IMR-90 (cell line): ENCODE results near the gene POFUT1. TPM values are rescaled to one million over a fixed set of nuclear protein-coding genes. Genes with fewer than 3 reads are reported as not detected.

Source experiments
- ATAC-seq: fragments of 200-7000 bp; cut with Tn5 transposase; 2 replicates; pipeline ENCODE4 v1.9.1; 2020; ENCODE audit warnings: low read depth, mild to moderate bottlenecking, moderate library complexity
- BruUV-seq: library from RNA; stranded (reverse); fragments of 400-500 nt; replicated peaks from 2 replicates; lab custom pipeline; 2021; lab: Mats Ljungman, UMichigan
- CTCF ChIA-PET: fragments of 300-600 bp; formaldehyde crosslinking; extraction: SDS; loops from one replicate; lab custom pipeline; 2021; ENCODE audit warnings: antibody characterized with exemption; lab: Yijun Ruan, JAX
- POLR2A ChIA-PET: fragments of 300-600 bp; sonication (Branson Sonifier 250); formaldehyde crosslinking; loops from one replicate; lab custom pipeline; 2022; ENCODE audit warnings: antibody characterized with exemption; ENCODE audit not compliant: unreplicated experiment; lab: Charles Lee
- DNase-seq: peaks from one replicate; pipeline ENCODE4 v3.0.0; 2013
- H2AFZ ChIP-seq: replicated peaks from 2 replicates; pipeline ENCODE3; 2013; ENCODE audit warnings: low read length, mild to moderate bottlenecking; ENCODE audit not compliant: poor library complexity
- H2AK5ac ChIP-seq: 2 replicates; pipeline ENCODE4 v1.6.1; 2013; ENCODE audit warnings: low read depth, low read length, inconsistent platforms
- H2AK9ac ChIP-seq: replicated peaks from 2 replicates; pipeline ENCODE3; 2013; ENCODE audit warnings: mild to moderate bottlenecking, low read depth, low read length, moderate library complexity; ENCODE audit not compliant: poor library complexity
- H2BK120ac ChIP-seq: 2 replicates; pipeline ENCODE4 v1.6.1; 2013; ENCODE audit warnings: low read depth, low read length, inconsistent platforms
- H2BK15ac ChIP-seq: 3 replicates; pipeline ENCODE4 v1.6.1; 2013; ENCODE audit warnings: low read depth, low read length, inconsistent platforms
- H2BK20ac ChIP-seq: 2 replicates; pipeline ENCODE4 v1.6.1; 2013; ENCODE audit warnings: low read depth, mild to moderate bottlenecking, inconsistent platforms, low read length, moderate library complexity
- H2BK5ac ChIP-seq: 2 replicates; pipeline ENCODE4 v1.6.1; 2013; ENCODE audit warnings: mild to moderate bottlenecking, low read depth, low read length, inconsistent platforms; ENCODE audit not compliant: poor library complexity, severe bottlenecking
- H3K14ac ChIP-seq: replicated peaks from 2 replicates; pipeline ENCODE4 v1.6.1; 2013; ENCODE audit warnings: low read depth, low read length, inconsistent platforms
- H3K18ac ChIP-seq: 2 replicates; pipeline ENCODE4 v1.6.1; 2013; ENCODE audit warnings: low read depth, low read length, control low read depth
- H3K23ac ChIP-seq: 2 replicates; pipeline ENCODE4 v1.6.1; 2013; ENCODE audit warnings: low read depth, low read length, inconsistent platforms
- H3K27ac ChIP-seq: 2 replicates; pipeline ENCODE4 v1.5.1; 2013; ENCODE audit warnings: mild to moderate bottlenecking, control low read depth, low read length; ENCODE audit not compliant: insufficient read depth
- H3K27me3 ChIP-seq: 2 replicates; pipeline ENCODE4 v1.6.1; 2013; ENCODE audit warnings: low read length; ENCODE audit not compliant: control insufficient read depth, insufficient read depth
- H3K36me3 ChIP-seq: 2 replicates; pipeline ENCODE4 v1.6.1; 2013; ENCODE audit warnings: low read length, mixed read lengths; ENCODE audit not compliant: control insufficient read depth, insufficient read depth
- H3K4ac ChIP-seq: 2 replicates; pipeline ENCODE4 v1.6.1; 2013; ENCODE audit warnings: low read depth, low read length, inconsistent platforms
- H3K4me1 ChIP-seq: 2 replicates; pipeline ENCODE4 v1.6.1; 2013; ENCODE audit warnings: low read length, mixed read lengths; ENCODE audit not compliant: control insufficient read depth, insufficient read depth
- H3K4me2 ChIP-seq: 2 replicates; pipeline ENCODE4 v1.6.1; 2013; ENCODE audit warnings: low read depth, mild to moderate bottlenecking, control low read depth, low read length, moderate library complexity
- H3K4me3 ChIP-seq: 2 replicates; pipeline ENCODE4 v1.5.1; 2013; ENCODE audit warnings: low read depth, mild to moderate bottlenecking, control low read depth, low read length, moderate library complexity; ENCODE audit not compliant: insufficient read depth
- H3K56ac ChIP-seq: 2 replicates; pipeline ENCODE4 v1.6.1; 2013; ENCODE audit warnings: low read length, inconsistent platforms; ENCODE audit not compliant: insufficient read depth; ENCODE audit errors: extremely low read depth
- H3K79me1 ChIP-seq, 2 experiments: 2 replicates each; pipeline ENCODE4 v1.6.1; 2013; ENCODE audit warnings: low read length in 2 of 2, inconsistent platforms in 1 of 2, low read depth in 1 of 2
- H3K9ac ChIP-seq: 2 replicates; pipeline ENCODE4 v1.6.1; 2013; ENCODE audit warnings: low read depth, low read length, control low read depth
- H3K9me1 ChIP-seq: 2 replicates; pipeline ENCODE4 v1.6.1; 2013; ENCODE audit warnings: low read length, inconsistent platforms; ENCODE audit not compliant: insufficient read depth
- H3K9me3 ChIP-seq: 2 replicates; pipeline ENCODE4 v1.6.1; 2013; ENCODE audit warnings: low read length; ENCODE audit not compliant: control insufficient read depth, insufficient read depth
- H4K20me1 ChIP-seq: 2 replicates; pipeline ENCODE4 v1.6.1; 2013; ENCODE audit warnings: low read length, inconsistent platforms; ENCODE audit not compliant: insufficient read depth
- H4K5ac ChIP-seq: 2 replicates; pipeline ENCODE4 v1.6.1; 2013; ENCODE audit warnings: mild to moderate bottlenecking, low read depth, low read length, control low read depth
- H4K8ac ChIP-seq, 2 experiments: 2 replicates each; pipeline ENCODE4 v1.6.1; 2013; ENCODE audit warnings: low read depth in 2 of 2, low read length in 2 of 2, control low read depth in 1 of 2, inconsistent platforms in 1 of 2
- H4K91ac ChIP-seq: 2 replicates; pipeline ENCODE4 v1.6.1; 2013; ENCODE audit warnings: low read depth, low read length, inconsistent platforms; ENCODE audit not compliant: insufficient read depth
- CEBPB ChIP-seq: IDR thresholded peaks from 2 replicates; pipeline ENCODE4 v1.6.1; 2012; ENCODE audit warnings: low read depth, low read length, improper control_type of control experiment
- MAFK ChIP-seq: IDR thresholded peaks from 2 replicates; pipeline ENCODE4 v1.6.1; 2012; ENCODE audit warnings: low read depth, low read length, improper control_type of control experiment
- POLR2A ChIP-seq: IDR thresholded peaks from 2 replicates; pipeline ENCODE4 v1.6.1; 2012; ENCODE audit warnings: mild to moderate bottlenecking, low read depth, low read length
- WGBS, 2 experiments: methylation state at CpG; one replicate each; pipeline versions ENCODE4 v1.1.5 to v1.1.7; 2013; ENCODE audit warnings: missing lambda C conversion rate in 2 of 2; ENCODE audit not compliant: insufficient read length in 1 of 2; ENCODE audit errors: extremely low coverage in 2 of 2; 5-methylcytosine and 5-hydroxymethylcytosine counted together
- dilution Hi-C: fragments of 300-500 bp; cut with HindIII; formaldehyde crosslinking; loops from one replicate; pipeline ENCODE4 v1.14.3; 2018; ENCODE audit warnings: low sequenced_read_pairs; ENCODE audit not compliant: unreplicated experiment
- in situ Hi-C: fragments of 300-500 bp; cut with MboI; formaldehyde crosslinking; loops from 3 replicates; pipeline ENCODE4 v1.14.3; 2019; ENCODE audit warnings: low sequenced_read_pairs, inconsistent platforms, mixed read lengths
- intact Hi-C: fragments of 100-400 bp; cut with micrococcal nuclease; formaldehyde crosslinking; loops from 2 replicates; pipeline ENCODE4 v1.10.0; 2022
- polyA plus RNA-seq, 3 experiments: library from polyadenylated mRNA; depleted of rRNA; stranded (reverse); fragments of >200 nt; gene quantifications; 2 replicates each; pipeline ENCODE4 v1.2.3, GENCODE V29; 2012; ENCODE audit warnings: low replicate concordance in 1 of 3
- total RNA-seq: library from RNA; depleted of rRNA; stranded (reverse); fragments of >200 nt; gene quantifications from 2 replicates; pipeline ENCODE4 v1.2.3, GENCODE V29; 2012

Gene POFUT1
- total and polyA plus RNA-seq, 2 of the 4 experiments (the other 2 are of a cell fraction) = 25.5 to 41.1 TPM

- DNase-seq (no peak), ATAC-seq (no peak)
- Histone ChIP-seq H4K8ac (peak overlapping the region; percentile 91 to 100; a peak in 3 of 4 replicates), H2AFZ (no peak overlapping the region), H3K79me1 (peaks cover 55 to 75% of the 10 kb centered on the region in 2 experiments), H3K56ac (0 out of 2 replicates have a peak overlapping the region, but pooled peaks have one; percentile 86), H3K23ac (peak overlapping the region; percentile 6; the same call in 1 of the 2 replicates), H3K36me3 (peaks cover 16% of the 10 kb centered on the region), H2AK5ac (peak overlapping the region; percentile 99; the same call in 1 of the 2 replicates), H2BK20ac (no peak overlapping the region), H3K9me3 (no peaks in the 10 kb centered on the region), H2BK5ac (no peak overlapping the region), H3K9me1 (peaks cover 14% of the 10 kb centered on the region; the same call in 1 of the 2 replicates), H3K4me1 (peaks cover 15% of the 10 kb centered on the region), H2BK15ac (no peak overlapping the region), H3K27ac (peak overlapping the region; percentile 86), H2BK120ac (no peak overlapping the region), H4K5ac (no peak overlapping the region; the same call in 1 of the 2 replicates), H4K20me1 (peaks cover 25% of the 10 kb centered on the region), H3K4me2 (peak overlapping the region; percentile 99), H3K14ac (peak overlapping the region; percentile 97; the same call in 1 of the 2 replicates), H3K9ac (peak overlapping the region; percentile 99), H3K4me3 (peak overlapping the region; percentile 93), H3K18ac (no peak overlapping the region), H3K4ac (peak overlapping the region; percentile 93; the same call in 1 of the 2 replicates), H4K91ac (peak overlapping the region; percentile 90), H2AK9ac (peak overlapping the region; percentile 99), H3K27me3 (no peaks in the 10 kb centered on the region)
- WGBS, 2 experiments = 86% methylated on average over 1 of the region's 13 CpGs; no CpG with 5 or more reads in 1 of the 2 experiments
- no TSS peak for BruUV-seq
- TF ChIP-seq POLR2A (no peak), MAFK (no peak), CEBPB (no peak)
- dilution Hi-C loops (no loop called here), in situ Hi-C loops (no loop called here), intact Hi-C loops (loop anchor here (5.0 kb wide), 1 partner anchor 386 kb away; no protein-coding TSS in a partner anchor)
- CTCF ChIA-PET = interaction anchor here (0.6 kb wide), 1 partner anchor 50 kb away, joined by 4 read pairs; no protein-coding TSS in a partner anchor
- POLR2A ChIA-PET = no interaction called here
Observed at GRCh38 chr20:32208499-32209154, 947 bp downstream of the POFUT1 start.
